ENCODE results near the gene PRIM2.
"Not testable (repeated sequence)": the region's sequence is repeated elsewhere in the genome, so short reads cannot be mapped to it uniquely, and the experiment has no call there.

The PRIM2 gene

GRCh38 chr6:57535994-57536393 is 218.6 kb downstream of the PRIM2 start:
- H3K9me3 ChIP-seq (ENCODE audit: control insufficient read depth, low read length); H3K4me1 ChIP-seq (ENCODE audit: control insufficient read depth, insufficient read depth, low read length); H3K9ac ChIP-seq (ENCODE audit: low read length); H3K4me3 ChIP-seq (ENCODE audit: low read length); H3K36me3 ChIP-seq (ENCODE audit: control insufficient read depth, insufficient read depth, low read length); H3K27me3 ChIP-seq (ENCODE audit: control insufficient read depth, insufficient read depth, low read length): not testable (repeated sequence)

- not testable (repeated sequence) for H3K9me3 ChIP-seq (ENCODE audit: control insufficient read depth, low read length); H3K36me3 ChIP-seq (ENCODE audit: control insufficient read depth, insufficient read depth, low read length); H3K4me1 ChIP-seq (ENCODE audit: control insufficient read depth, insufficient read depth, low read length); H3K9ac ChIP-seq (ENCODE audit: low read length); H3K27me3 ChIP-seq (ENCODE audit: control insufficient read depth, insufficient read depth, low read length); H3K4me3 ChIP-seq (ENCODE audit: low read length)
These were observed 220.5 kb downstream of the PRIM2 start for GRCh38 chr6:57537916-57538315.

- not testable (repeated sequence) for H3K9ac ChIP-seq (ENCODE audit: low read length); H3K4me3 ChIP-seq (ENCODE audit: low read length); H3K36me3 ChIP-seq (ENCODE audit: control insufficient read depth, insufficient read depth, low read length); H3K27me3 ChIP-seq (ENCODE audit: control insufficient read depth, insufficient read depth, low read length); H3K4me1 ChIP-seq (ENCODE audit: control insufficient read depth, insufficient read depth, low read length); H3K9me3 ChIP-seq (ENCODE audit: control insufficient read depth, low read length)
These were observed 234.5 kb downstream of the PRIM2 start for GRCh38 chr6:57551961-57552360.

- not testable (repeated sequence) for H3K36me3 ChIP-seq (ENCODE audit: control insufficient read depth, insufficient read depth, low read length); H3K9ac ChIP-seq (ENCODE audit: low read length); H3K9me3 ChIP-seq (ENCODE audit: control insufficient read depth, low read length); H3K27me3 ChIP-seq (ENCODE audit: control insufficient read depth, insufficient read depth, low read length); H3K4me3 ChIP-seq (ENCODE audit: low read length); H3K4me1 ChIP-seq (ENCODE audit: control insufficient read depth, insufficient read depth, low read length)
These were observed 240.4 kb downstream of the PRIM2 start for GRCh38 chr6:57557855-57558254.

- not testable (repeated sequence) for H3K27me3 ChIP-seq (ENCODE audit: control insufficient read depth, insufficient read depth, low read length); H3K9me3 ChIP-seq (ENCODE audit: control insufficient read depth, low read length); H3K9ac ChIP-seq (ENCODE audit: low read length); H3K4me1 ChIP-seq (ENCODE audit: control insufficient read depth, insufficient read depth, low read length); H3K36me3 ChIP-seq (ENCODE audit: control insufficient read depth, insufficient read depth, low read length); H3K4me3 ChIP-seq (ENCODE audit: low read length)
These were observed 241.7 kb downstream of the PRIM2 start for GRCh38 chr6:57559170-57559569.

- H3K27me3 ChIP-seq (ENCODE audit: control insufficient read depth, insufficient read depth, low read length); H3K36me3 ChIP-seq (ENCODE audit: control insufficient read depth, insufficient read depth, low read length); H3K4me3 ChIP-seq (ENCODE audit: low read length); H3K9ac ChIP-seq (ENCODE audit: low read length); H3K9me3 ChIP-seq (ENCODE audit: control insufficient read depth, low read length); H3K4me1 ChIP-seq (ENCODE audit: control insufficient read depth, insufficient read depth, low read length): not testable (repeated sequence)
These were observed 244.8 kb downstream of the PRIM2 start for GRCh38 chr6:57562233-57562632.

GRCh38 chr6:57572119-57572518 is 254.7 kb downstream of the PRIM2 start:
- H3K27me3 ChIP-seq (ENCODE audit: control insufficient read depth, insufficient read depth, low read length); H3K4me1 ChIP-seq (ENCODE audit: control insufficient read depth, insufficient read depth, low read length); H3K4me3 ChIP-seq (ENCODE audit: low read length); H3K9ac ChIP-seq (ENCODE audit: low read length); H3K9me3 ChIP-seq (ENCODE audit: control insufficient read depth, low read length); H3K36me3 ChIP-seq (ENCODE audit: control insufficient read depth, insufficient read depth, low read length): not testable (repeated sequence)

- not testable (repeated sequence) for H3K27me3 ChIP-seq (ENCODE audit: control insufficient read depth, insufficient read depth, low read length); H3K36me3 ChIP-seq (ENCODE audit: control insufficient read depth, insufficient read depth, low read length); H3K4me1 ChIP-seq (ENCODE audit: control insufficient read depth, insufficient read depth, low read length); H3K9ac ChIP-seq (ENCODE audit: low read length); H3K4me3 ChIP-seq (ENCODE audit: low read length); H3K9me3 ChIP-seq (ENCODE audit: control insufficient read depth, low read length)
These were observed 255.4 kb downstream of the PRIM2 start for GRCh38 chr6:57572844-57573243.

GRCh38 chr6:57577023-57577422 is 259.6 kb downstream of the PRIM2 start:
- H3K9me3 ChIP-seq (ENCODE audit: control insufficient read depth, low read length); H3K27me3 ChIP-seq (ENCODE audit: control insufficient read depth, insufficient read depth, low read length); H3K4me1 ChIP-seq (ENCODE audit: control insufficient read depth, insufficient read depth, low read length); H3K4me3 ChIP-seq (ENCODE audit: low read length); H3K9ac ChIP-seq (ENCODE audit: low read length); H3K36me3 ChIP-seq (ENCODE audit: control insufficient read depth, insufficient read depth, low read length): not testable (repeated sequence)

GRCh38 chr6:57579489-57579888 is 262.1 kb downstream of the PRIM2 start:
- not testable (repeated sequence) for H3K4me1 ChIP-seq (ENCODE audit: control insufficient read depth, insufficient read depth, low read length)

GRCh38 chr6:57581586-57581985 is 264.2 kb downstream of the PRIM2 start:
- H3K36me3 ChIP-seq (ENCODE audit: control insufficient read depth, insufficient read depth, low read length); H3K4me1 ChIP-seq (ENCODE audit: control insufficient read depth, insufficient read depth, low read length); H3K9me3 ChIP-seq (ENCODE audit: control insufficient read depth, low read length); H3K27me3 ChIP-seq (ENCODE audit: control insufficient read depth, insufficient read depth, low read length); H3K4me3 ChIP-seq (ENCODE audit: low read length); H3K9ac ChIP-seq (ENCODE audit: low read length): not testable (repeated sequence)

More at GRCh38 chr6:57579489-57579888, 262.1 kb downstream of the PRIM2 start:
- not testable (repeated sequence) for H3K9ac ChIP-seq (ENCODE audit: low read length); H3K27me3 ChIP-seq (ENCODE audit: control insufficient read depth, insufficient read depth, low read length); H3K4me3 ChIP-seq (ENCODE audit: low read length); H3K36me3 ChIP-seq (ENCODE audit: control insufficient read depth, insufficient read depth, low read length); H3K9me3 ChIP-seq (ENCODE audit: control insufficient read depth, low read length)

GRCh38 chr6:57601105-57601504 is 283.7 kb downstream of the PRIM2 start:
- not testable (repeated sequence) for H3K4me3 ChIP-seq (ENCODE audit: low read length); H3K4me1 ChIP-seq (ENCODE audit: control insufficient read depth, insufficient read depth, low read length); H3K27me3 ChIP-seq (ENCODE audit: control insufficient read depth, insufficient read depth, low read length); H3K9ac ChIP-seq (ENCODE audit: low read length); H3K36me3 ChIP-seq (ENCODE audit: control insufficient read depth, insufficient read depth, low read length); H3K9me3 ChIP-seq (ENCODE audit: control insufficient read depth, low read length)

- not testable (repeated sequence) for H3K4me1 ChIP-seq (ENCODE audit: control insufficient read depth, insufficient read depth, low read length); H3K27me3 ChIP-seq (ENCODE audit: control insufficient read depth, insufficient read depth, low read length); H3K9me3 ChIP-seq (ENCODE audit: control insufficient read depth, low read length); H3K4me3 ChIP-seq (ENCODE audit: low read length); H3K36me3 ChIP-seq (ENCODE audit: control insufficient read depth, insufficient read depth, low read length); H3K9ac ChIP-seq (ENCODE audit: low read length)
These were observed 287.9 kb downstream of the PRIM2 start for GRCh38 chr6:57605303-57605702.

Measured in mucosa of stomach (tissue), 1 donor.